GM21423 (cell line): ENCODE measurements around the gene TAS1R1.
"Not testable (repeated sequence)": the region's sequence is repeated elsewhere in the genome, so short reads cannot be mapped to it uniquely, and the experiment has no call there.

Source experiments
- ATAC-seq: cut with Tn5 transposase; IDR thresholded peaks from one replicate; pipeline ENCODE4 v1.9.1; 2021; ENCODE audit warnings: mild to moderate bottlenecking, moderate library complexity; ENCODE audit not compliant: unreplicated experiment

TAS1R1 gene

GRCh38 chr1:6588128-6588892, 33.2 kb downstream of the TAS1R1 start:
- ATAC-seq = no peak

DNA sequence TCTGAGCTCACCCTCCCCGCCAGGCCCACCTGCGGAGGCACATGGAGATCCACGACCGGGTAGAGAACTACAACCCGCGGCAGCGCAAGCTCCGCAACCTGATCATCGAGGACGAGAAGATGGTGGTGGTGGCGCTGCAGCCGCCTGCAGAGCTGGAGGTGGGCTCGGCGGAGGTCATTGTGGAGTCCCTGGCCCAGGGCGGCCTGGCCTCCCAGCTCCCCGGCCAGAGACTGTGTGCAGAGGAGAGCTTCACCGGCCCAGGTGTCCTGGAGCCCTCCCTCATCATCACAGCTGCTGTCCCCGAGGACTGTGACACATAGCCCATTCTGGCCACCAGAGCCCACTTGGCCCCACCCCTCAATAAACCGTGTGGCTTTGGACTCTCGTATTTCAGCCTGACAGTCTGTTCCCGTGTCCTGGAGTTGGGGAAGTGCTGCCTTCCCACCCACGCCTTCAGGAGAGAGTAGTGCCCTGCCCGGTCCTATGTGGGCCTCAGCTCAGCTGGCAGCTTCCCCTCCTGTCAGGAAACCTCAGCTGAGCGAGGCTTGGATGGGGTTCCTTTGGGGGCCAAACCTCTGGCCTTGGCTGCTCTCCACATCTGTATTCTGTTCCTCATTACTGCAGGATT, 33.9 kb downstream of the TAS1R1 start:
- no peak for ATAC-seq

DNA sequence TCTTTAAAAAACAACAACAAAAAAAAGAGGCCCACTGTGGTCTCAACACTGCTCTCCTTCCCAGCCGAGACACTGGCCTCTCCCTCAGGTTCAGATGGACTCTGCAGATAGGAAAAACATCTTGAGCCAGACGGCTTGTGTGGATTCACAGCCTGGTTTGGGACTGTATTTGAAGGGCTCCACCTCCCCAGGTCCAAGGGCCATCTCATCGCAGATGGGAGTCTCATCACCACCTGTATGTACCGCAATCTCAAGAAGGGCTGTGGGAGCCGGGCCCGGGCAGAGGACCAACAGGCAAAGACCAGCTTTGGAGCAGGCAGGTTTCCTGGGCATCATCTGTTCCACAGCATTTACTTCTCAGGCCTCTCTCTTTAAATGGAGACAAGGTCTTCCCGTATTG, 34.9 kb downstream of the TAS1R1 start:
- no peak for ATAC-seq

- no peak for ATAC-seq
Observed at GRCh38 chr1:6591222-6591621, 36.1 kb downstream of the TAS1R1 start.

- ATAC-seq = no peak
Observed at GRCh38 chr1:6591644-6592043, 36.5 kb downstream of the TAS1R1 start.

DNA sequence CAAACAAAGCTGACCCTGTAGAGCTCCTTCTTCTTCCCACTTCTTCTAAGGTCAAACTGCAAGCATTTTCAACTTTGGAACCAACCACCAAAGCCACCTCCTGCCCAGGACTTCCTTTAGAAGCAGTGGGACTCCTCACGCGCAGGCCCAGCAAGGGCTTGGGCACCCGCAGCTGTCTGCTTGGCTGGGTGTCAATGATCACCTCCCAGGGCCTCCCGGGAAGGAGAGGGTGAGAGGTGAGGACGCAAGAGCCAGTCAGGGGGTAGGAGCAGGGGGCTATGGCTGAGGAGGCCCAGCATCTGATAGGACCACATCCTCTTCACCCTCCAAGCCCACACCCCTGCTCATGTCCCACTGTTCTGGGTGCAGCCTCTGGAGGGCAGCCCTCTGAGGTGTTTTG, 37.3 kb downstream of the TAS1R1 start:
- ATAC-seq = no peak

- no peak for ATAC-seq
Observed at GRCh38 chr1:6592865-6593593, 37.9 kb downstream of the TAS1R1 start.

DNA sequence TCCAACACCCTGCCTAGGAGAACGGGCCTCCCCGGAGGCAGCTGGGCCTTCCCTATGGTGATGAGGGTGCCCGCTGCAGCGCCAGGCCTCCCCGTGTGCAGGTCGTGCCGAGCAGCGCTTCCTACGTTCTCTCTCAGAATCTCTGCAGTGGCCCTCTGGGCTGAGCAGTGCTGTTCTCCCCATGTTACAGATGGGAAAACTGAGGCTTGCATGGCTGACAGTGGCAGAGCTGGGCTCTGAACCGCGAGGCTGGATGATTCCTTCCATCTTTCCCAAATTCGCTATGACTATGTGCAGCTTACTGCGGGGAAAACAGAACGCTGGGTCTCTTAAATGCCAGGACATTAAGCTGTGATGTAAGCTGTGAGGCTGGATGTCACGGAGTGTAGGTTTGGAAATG, 38.7 kb downstream of the TAS1R1 start:
- no peak for ATAC-seq

- no peak for ATAC-seq
Observed at GRCh38 chr1:6594977-6595740, 40.1 kb downstream of the TAS1R1 start.

DNA sequence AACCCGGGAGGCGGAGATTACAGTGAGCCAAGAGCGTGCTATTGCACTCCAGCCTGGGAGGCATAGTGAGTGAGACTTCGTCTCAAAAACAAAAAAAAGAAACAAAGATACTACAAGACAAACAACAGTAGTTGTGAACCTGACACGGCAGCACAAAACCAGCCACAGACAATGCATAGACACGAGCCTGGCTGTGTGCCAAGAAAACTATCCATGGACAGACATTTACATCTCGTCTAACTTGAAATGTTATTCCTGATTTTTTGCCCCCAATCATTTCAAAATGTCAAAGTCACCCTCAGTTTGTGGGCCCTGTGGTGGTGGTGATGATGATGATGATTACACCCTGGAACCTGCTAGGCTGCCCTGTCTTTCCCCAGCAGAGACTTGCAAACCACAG, 41.2 kb downstream of the TAS1R1 start:
- ATAC-seq = no peak

- no peak for ATAC-seq
Observed at GRCh38 chr1:6596886-6597776, 42.0 kb downstream of the TAS1R1 start.

- ATAC-seq = no peak
Observed at GRCh38 chr1:6597777-6598131, 42.6 kb downstream of the TAS1R1 start.

- ATAC-seq = no peak
Observed at GRCh38 chr1:6599141-6599975, 44.3 kb downstream of the TAS1R1 start.

- not testable (repeated sequence) for ATAC-seq
Observed at GRCh38 chr1:6599991-6600390, 44.9 kb downstream of the TAS1R1 start.

DNA sequence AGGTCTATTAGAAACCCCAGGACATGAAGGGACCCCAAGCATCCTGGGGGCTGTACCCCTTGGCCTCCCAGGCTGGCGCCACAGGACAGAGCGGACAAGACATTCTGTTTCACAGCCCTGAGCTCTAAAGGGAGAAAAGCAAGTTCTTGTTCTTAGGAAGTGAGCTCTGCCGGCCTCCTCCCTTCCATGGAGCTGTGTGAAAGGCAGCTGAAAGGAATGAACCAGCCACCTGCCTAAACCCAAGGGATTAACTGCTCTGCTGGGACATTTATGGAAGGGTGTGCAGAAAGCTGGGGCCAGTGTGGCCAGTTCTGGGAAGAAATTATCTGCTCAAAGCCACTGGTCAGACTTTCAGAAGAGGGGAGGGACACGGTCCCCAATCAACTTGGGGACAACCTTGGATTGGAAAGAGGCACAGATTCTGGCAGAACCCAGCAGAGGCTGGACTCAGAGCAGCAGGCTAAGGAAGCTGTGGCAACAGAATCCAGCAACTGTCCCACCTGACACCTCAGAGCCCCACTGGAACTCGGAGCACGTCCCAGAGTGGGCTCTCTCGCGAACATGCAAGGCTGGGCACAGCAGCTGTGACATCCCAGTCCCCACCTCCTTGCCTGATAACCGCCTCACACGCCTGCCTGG, 45.4 kb downstream of the TAS1R1 start:
- ATAC-seq = no peak

DNA sequence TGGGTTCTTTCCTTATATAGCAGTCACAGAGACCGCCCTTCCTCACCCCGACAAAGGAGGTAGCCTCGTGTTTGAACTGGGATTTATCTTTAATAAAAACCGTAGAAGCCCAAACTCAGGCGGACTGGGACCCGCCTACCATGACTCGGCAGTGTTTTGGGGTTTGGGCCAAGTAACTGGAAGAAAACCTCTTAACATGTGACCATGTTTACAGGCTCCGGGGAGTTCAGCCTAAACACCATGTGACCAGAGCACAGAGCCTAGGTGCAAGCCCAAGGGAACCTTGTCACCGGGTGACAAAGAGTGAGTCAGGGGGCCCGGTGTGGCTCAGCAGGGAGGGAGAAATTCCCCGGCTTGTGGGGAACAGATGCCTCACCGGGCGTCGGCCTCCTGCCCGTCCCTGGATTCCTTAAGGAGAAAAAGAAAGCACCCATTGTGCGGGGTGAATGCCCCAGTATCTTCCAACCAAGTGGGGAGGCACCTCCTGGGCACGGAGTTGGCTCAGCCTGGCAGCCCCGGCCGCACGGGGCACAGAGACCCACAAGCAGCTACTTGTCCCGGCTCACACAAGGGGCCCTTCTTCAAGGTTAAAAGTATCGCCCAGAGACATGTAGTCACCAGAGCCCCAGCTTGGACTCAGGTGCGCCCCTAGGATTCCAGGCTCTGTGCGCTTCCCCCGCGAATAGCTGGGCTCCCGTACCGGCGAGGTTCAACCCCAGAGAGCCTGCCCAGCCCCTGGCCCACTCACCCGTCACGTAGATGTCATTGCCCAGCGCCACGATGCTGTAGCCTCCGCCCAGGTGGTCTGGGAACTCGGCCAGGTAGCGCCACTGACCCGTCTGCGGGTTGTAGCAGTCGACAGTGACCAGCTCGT, 46.2 kb downstream of the TAS1R1 start:
- peak; percentile 21 for ATAC-seq

DNA sequence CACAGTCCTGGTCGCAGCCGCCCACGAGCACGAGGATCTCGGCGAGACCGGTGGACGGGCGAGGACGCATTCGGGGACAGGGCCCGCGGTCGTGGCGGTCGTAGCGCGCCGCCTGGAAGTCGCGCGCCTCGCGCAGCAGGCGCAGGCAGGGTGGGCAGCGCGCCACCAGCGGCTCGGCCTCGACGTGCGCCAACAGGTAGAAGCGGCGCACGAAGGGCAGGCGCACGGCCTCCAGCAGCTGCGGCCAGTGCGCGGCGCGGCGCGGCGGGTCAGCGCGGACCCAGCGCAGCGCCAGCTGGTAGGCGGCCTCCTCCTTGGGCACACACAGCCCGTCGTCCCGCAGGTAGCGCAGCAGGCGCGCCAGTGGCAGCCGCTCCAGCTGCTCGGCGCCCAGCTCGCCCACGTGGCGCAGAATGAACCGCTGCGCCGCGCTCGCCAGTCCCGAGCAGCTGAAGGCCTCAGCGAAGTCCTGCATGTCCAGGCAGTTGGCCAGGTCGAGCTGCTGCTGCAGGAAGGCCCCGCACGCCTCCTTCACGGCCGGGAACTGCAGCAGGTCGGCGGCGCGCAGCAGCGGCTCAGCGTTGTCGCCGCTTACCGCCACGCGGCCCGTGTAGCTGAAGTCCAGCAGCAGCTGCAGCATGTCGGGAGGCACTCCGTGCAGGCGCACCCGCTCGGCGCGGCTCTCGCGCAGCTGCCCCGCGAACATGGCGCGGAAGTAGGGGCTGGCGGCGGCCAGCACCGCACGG, 47.0 kb downstream of the TAS1R1 start:
- peak; percentile 25 for ATAC-seq
